22Rv1 (cell line): Measurements from ENCODE around the gene COLEC12.

Source experiments
- ZFX ChIP-seq: fragments of 450-650 bp; IDR thresholded peaks from 2 replicates; pipeline ENCODE4 v1.6.1; 2017; ENCODE audit warnings: antibody characterized with exemption, borderline replicate concordance
- TF ChIP-seq, protein P1 (sequence below): fragments of 450-650 bp; IDR thresholded peaks from 2 replicates; pipeline ENCODE4 v1.5.1; 2017; ENCODE audit warnings: mild to moderate bottlenecking

DNA sequence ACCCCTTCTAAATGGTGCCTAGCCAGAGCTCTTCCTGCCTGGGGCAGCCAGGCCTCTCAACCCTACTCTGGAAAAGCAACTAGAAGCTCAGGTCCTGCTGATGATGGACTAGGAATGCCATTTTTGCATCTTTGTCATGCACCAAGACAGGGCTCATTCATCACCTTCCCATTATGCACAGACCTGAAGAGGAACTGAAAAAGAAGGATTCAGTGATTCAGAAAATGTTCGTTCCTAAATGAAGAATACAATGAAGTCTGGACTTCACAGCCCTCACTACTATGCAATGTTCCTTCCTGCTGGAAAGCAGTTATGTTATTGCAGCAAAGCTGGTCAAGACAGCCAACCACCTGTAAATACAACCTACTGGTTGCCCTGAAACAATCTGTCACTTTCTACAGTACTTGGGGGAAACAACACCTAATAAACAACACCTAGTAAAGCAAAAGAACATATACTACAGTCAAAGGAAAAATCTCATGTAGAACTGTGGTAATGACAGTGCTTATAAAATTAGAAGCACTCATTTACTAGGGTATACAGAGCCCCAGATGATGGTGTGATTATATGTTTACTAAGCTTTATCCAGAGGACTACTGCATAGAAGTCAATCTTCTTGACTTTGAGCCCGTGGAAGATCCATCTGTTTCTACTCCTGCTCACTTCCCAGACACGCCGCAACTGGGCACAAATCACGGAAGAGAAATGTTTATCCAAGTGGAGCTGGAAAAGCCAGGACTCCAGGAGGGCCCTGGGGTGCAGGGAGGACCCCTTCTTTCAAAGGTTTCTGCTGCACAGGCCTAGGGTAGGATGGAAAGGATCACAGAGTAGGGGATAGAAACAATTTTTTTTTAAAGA is 129.5 kb downstream of the COLEC12 start:
- TF ChIP-seq, protein P1, sequence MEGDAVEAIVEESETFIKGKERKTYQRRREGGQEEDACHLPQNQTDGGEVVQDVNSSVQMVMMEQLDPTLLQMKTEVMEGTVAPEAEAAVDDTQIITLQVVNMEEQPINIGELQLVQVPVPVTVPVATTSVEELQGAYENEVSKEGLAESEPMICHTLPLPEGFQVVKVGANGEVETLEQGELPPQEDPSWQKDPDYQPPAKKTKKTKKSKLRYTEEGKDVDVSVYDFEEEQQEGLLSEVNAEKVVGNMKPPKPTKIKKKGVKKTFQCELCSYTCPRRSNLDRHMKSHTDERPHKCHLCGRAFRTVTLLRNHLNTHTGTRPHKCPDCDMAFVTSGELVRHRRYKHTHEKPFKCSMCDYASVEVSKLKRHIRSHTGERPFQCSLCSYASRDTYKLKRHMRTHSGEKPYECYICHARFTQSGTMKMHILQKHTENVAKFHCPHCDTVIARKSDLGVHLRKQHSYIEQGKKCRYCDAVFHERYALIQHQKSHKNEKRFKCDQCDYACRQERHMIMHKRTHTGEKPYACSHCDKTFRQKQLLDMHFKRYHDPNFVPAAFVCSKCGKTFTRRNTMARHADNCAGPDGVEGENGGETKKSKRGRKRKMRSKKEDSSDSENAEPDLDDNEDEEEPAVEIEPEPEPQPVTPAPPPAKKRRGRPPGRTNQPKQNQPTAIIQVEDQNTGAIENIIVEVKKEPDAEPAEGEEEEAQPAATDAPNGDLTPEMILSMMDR, result no peak
- no peak for TF ChIP-seq ZFX
